ENCODE results near the gene CLEC1A. TPM values are rescaled to one million over a fixed set of nuclear protein-coding genes. Genes with fewer than 3 reads are reported as not detected.

The CLEC1A gene
- total and polyA plus RNA-seq, 2 of the 13 experiments (the other 11 are each of a cell fraction or from before 2014, with no cell fraction given): not detected

DNA sequence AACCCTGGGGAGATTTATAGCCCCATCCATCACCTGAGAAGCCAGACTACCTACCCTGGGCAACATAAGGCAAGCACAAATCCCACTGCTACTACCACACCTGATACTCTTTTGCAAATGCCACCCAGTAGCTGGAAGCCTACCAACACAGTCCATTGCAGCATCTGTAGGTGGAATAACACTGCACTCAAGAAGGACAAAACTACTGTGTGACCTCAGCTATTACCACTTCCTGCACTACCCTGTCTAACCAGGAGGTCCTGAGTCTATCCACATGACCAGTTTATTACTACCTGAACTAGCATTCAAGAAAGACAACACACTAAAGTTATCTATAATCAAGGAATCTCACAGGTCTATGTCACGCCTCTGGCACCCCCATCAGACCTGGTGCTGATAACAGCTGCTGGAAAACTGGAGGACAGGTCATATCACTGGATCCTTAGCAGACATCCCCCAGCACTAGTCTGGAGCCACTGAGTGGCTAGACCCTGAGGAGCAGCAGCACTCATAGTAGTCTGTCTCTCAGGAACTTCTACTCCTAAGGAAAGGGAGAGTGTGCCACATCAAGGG is 2.9 kb upstream of the CLEC1A start:
- no peak overlapping the region for H3K9ac ChIP-seq (ENCODE audit: insufficient read depth, low read depth, low read length)
- no peaks in the 10 kb centered on the region for H3K4me1 ChIP-seq (ENCODE audit: insufficient read depth, low read length)
- intact Hi-C loops (cut with micrococcal nuclease; ENCODE audit: unreplicated experiment): no loop called here
- no peak overlapping the region for H3K4me3 ChIP-seq (replicated peaks in 1 of 3; ENCODE audit: insufficient read depth in 1 of 3, low read depth in 2 of 3, low read length in 3 of 3)
- H3K27ac ChIP-seq (ENCODE audit: extremely low read length, insufficient read depth, low read length): no peak overlapping the region
- DNase-seq (ENCODE audit: low spot score): no peak
- H3K79me2 ChIP-seq (ENCODE audit: insufficient read depth, low read length): no peaks in the 10 kb centered on the region
- ChIA-PET CTCF (ENCODE audit: low intra/inter-chr PET ratio, low total read pairs) (no interaction called here), POLR2A (no interaction called here)
- FAIRE-seq: no peak
- H3K27me3 ChIP-seq (ENCODE audit: control insufficient read depth in 1 of 2, insufficient read depth in 2 of 2, low read length in 2 of 2): no peaks in the 10 kb centered on the region; a peak in 1 of 5 replicates
- TF ChIP-seq, protein P1, sequence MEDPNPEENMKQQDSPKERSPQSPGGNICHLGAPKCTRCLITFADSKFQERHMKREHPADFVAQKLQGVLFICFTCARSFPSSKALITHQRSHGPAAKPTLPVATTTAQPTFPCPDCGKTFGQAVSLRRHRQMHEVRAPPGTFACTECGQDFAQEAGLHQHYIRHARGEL (CRISPR knock-in tag; IDR thresholded peaks at IDR 0.05): no peak
- TF ChIP-seq, protein P2, sequence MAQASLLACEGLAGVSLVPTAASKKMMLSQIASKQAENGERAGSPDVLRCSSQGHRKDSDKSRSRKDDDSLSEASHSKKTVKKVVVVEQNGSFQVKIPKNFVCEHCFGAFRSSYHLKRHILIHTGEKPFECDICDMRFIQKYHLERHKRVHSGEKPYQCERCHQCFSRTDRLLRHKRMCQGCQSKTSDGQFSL (CRISPR knock-in tag; IDR thresholded peaks at IDR 0.05): no peak
- no peak for TF ChIP-seq NCOA2 (CRISPR knock-in tag; IDR thresholded peaks at IDR 0.05)
- TF ChIP-seq PHF20 (CRISPR knock-in tag; IDR thresholded peaks at IDR 0.05): no peak
- TF ChIP-seq SPEN (CRISPR knock-in tag; IDR thresholded peaks at IDR 0.05; ENCODE audit: low read depth): no peak
- H2AFZ ChIP-seq (ENCODE audit: low read length): no peak overlapping the region
- H4K20me1 ChIP-seq (ENCODE audit: insufficient read depth, low read length): no peaks in the 10 kb centered on the region
- no peak overlapping the region for H3K4me2 ChIP-seq (ENCODE audit: low read depth, low read length)
- no TSS peak for BruUV-seq (replicated peaks)
- no peaks in the 10 kb centered on the region for H3K36me3 ChIP-seq (replicated peaks in 1 of 2; ENCODE audit: control insufficient read depth in 1 of 2, insufficient read depth in 2 of 2, low read length in 2 of 2)
- in situ Hi-C loops (cut with HindIII; ENCODE audit: extremely low pct_ligation_motif_present, low pct_unique_long_range_greater_than_20kb): no loop called here
- H3K9me3 ChIP-seq (ENCODE audit: low read length): no peaks in the 10 kb centered on the region
- no peak for ATAC-seq
- WGBS (ENCODE audit: low lambda C conversion rate): 0% methylated on average over 1 of the region's 1 CpG

DNA sequence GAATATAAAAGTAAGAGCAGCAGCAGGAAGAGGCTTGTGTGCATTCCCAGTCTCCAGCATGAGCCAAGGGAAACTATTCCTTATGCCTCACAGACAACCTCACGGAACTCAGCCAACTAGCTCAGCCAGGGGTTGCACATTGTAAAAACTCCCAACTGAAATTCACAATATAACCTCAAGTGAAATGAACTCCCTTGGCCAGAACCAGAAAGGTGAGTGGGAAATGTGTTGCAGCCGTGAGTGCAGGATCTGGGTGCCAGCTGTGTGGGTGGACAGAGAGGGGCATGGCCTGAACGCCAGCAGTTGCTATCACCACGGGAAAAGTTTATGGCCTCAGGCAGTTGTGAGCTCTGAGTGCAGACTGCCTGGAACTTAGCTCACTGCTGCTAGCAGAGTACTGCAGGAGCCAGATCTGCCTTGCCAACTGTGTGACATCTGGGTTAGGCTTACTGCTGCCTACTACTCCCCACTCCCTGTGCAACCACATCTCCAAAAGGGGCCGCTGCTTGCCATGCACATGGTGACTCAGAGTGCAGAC is 2.3 kb upstream of the CLEC1A start:
- no peak overlapping the region for H3K9ac ChIP-seq (ENCODE audit: insufficient read depth, low read depth, low read length)
- no peak for ATAC-seq
- intact Hi-C loops (cut with micrococcal nuclease; ENCODE audit: unreplicated experiment): no loop called here
- 0% methylated on average over 4 of the region's 5 CpGs for WGBS (ENCODE audit: low lambda C conversion rate)
- H3K4me3 ChIP-seq (replicated peaks in 1 of 3; ENCODE audit: insufficient read depth in 1 of 3, low read depth in 2 of 3, low read length in 3 of 3): no peak overlapping the region
- CTCF ChIA-PET (ENCODE audit: low intra/inter-chr PET ratio, low total read pairs): no interaction called here
- POLR2A ChIA-PET: no interaction called here
- in situ Hi-C loops (cut with HindIII; ENCODE audit: extremely low pct_ligation_motif_present, low pct_unique_long_range_greater_than_20kb): no loop called here
- no peaks in the 10 kb centered on the region for H3K79me2 ChIP-seq (ENCODE audit: insufficient read depth, low read length)
- no peaks in the 10 kb centered on the region for H3K4me1 ChIP-seq (ENCODE audit: insufficient read depth, low read length)
- no peak overlapping the region for H3K4me2 ChIP-seq (ENCODE audit: low read depth, low read length)
- BruUV-seq (replicated peaks): no TSS peak
- no peaks in the 10 kb centered on the region; a peak in 1 of 5 replicates for H3K27me3 ChIP-seq (ENCODE audit: control insufficient read depth in 1 of 2, insufficient read depth in 2 of 2, low read length in 2 of 2)
- no peak overlapping the region for H2AFZ ChIP-seq (ENCODE audit: low read length)
- no peak for FAIRE-seq
- no peaks in the 10 kb centered on the region for H3K9me3 ChIP-seq (ENCODE audit: low read length)
- DNase-seq (ENCODE audit: low spot score): no peak
- H3K27ac ChIP-seq (ENCODE audit: extremely low read length, insufficient read depth, low read length): no peak overlapping the region
- no peaks in the 10 kb centered on the region for H3K36me3 ChIP-seq (replicated peaks in 1 of 2; ENCODE audit: control insufficient read depth in 1 of 2, insufficient read depth in 2 of 2, low read length in 2 of 2)
- no peaks in the 10 kb centered on the region for H4K20me1 ChIP-seq (ENCODE audit: insufficient read depth, low read length)
- TF ChIP-seq, protein P3, sequence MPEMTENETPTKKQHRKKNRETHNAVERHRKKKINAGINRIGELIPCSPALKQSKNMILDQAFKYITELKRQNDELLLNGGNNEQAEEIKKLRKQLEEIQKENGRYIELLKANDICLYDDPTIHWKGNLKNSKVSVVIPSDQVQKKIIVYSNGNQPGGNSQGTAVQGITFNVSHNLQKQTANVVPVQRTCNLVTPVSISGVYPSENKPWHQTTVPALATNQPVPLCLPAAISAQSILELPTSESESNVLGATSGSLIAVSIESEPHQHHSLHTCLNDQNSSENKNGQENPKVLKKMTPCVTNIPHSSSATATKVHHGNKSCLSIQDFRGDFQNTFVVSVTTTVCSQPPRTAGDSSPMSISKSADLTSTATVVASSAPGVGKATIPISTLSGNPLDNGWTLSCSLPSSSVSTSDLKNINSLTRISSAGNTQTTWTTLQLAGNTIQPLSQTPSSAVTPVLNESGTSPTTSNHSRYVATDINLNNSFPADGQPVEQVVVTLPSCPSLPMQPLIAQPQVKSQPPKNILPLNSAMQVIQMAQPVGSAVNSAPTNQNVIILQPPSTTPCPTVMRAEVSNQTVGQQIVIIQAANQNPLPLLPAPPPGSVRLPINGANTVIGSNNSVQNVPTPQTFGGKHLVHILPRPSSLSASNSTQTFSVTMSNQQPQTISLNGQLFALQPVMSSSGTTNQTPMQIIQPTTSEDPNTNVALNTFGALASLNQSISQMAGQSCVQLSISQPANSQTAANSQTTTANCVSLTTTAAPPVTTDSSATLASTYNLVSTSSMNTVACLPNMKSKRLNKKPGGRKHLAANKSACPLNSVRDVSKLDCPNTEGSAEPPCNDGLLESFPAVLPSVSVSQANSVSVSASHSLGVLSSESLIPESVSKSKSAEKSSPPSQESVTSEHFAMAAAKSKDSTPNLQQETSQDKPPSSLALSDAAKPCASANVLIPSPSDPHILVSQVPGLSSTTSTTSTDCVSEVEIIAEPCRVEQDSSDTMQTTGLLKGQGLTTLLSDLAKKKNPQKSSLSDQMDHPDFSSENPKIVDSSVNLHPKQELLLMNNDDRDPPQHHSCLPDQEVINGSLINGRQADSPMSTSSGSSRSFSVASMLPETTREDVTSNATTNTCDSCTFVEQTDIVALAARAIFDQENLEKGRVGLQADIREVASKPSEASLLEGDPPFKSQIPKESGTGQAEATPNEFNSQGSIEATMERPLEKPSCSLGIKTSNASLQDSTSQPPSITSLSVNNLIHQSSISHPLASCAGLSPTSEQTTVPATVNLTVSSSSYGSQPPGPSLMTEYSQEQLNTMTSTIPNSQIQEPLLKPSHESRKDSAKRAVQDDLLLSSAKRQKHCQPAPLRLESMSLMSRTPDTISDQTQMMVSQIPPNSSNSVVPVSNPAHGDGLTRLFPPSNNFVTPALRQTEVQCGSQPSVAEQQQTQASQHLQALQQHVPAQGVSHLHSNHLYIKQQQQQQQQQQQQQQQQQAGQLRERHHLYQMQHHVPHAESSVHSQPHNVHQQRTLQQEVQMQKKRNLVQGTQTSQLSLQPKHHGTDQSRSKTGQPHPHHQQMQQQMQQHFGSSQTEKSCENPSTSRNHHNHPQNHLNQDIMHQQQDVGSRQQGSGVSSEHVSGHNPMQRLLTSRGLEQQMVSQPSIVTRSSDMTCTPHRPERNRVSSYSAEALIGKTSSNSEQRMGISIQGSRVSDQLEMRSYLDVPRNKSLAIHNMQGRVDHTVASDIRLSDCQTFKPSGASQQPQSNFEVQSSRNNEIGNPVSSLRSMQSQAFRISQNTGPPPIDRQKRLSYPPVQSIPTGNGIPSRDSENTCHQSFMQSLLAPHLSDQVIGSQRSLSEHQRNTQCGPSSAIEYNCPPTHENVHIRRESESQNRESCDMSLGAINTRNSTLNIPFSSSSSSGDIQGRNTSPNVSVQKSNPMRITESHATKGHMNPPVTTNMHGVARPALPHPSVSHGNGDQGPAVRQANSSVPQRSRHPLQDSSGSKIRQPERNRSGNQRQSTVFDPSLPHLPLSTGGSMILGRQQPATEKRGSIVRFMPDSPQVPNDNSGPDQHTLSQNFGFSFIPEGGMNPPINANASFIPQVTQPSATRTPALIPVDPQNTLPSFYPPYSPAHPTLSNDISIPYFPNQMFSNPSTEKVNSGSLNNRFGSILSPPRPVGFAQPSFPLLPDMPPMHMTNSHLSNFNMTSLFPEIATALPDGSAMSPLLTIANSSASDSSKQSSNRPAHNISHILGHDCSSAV (CRISPR knock-in tag; IDR thresholded peaks at IDR 0.05; ENCODE audit: borderline replicate concordance): no peak
- TF ChIP-seq SPEN (CRISPR knock-in tag; IDR thresholded peaks at IDR 0.05; ENCODE audit: low read depth): no peak
- no peak for TF ChIP-seq IRX3 (CRISPR knock-in tag; IDR thresholded peaks at IDR 0.05; ENCODE audit: borderline replicate concordance, low read depth)
- no peak for TF ChIP-seq SMARCE1 (IDR thresholded peaks at IDR 0.05; ENCODE audit: borderline replicate concordance)
- TF ChIP-seq JARID2 (CRISPR knock-in tag; IDR thresholded peaks at IDR 0.05; ENCODE audit: insufficient replicate concordance): no peak
